A549 (cell line): Measurements from ENCODE around the gene RAB30. TPM values are rescaled to one million over a fixed set of nuclear protein-coding genes. Genes with fewer than 3 reads are reported as not detected.

Experiments used
- ATAC-seq, 2 experiments: fragments of 200-7000 bp in 1 of 2; fragments of >200 bp in 1 of 2; cut with Nextera tagmentation in 1 of 2; cut with Tn5 transposase in 1 of 2; 3 replicates each; pipeline versions ENCODE4 v1.8.0 to v1.9.1; 2018 to 2020; ENCODE audit warnings: mild to moderate bottlenecking in 1 of 2, moderate library complexity in 1 of 2
- CTCF ChIA-PET: fragments of 300-600 bp; sonication (Branson Sonifier 250); formaldehyde crosslinking; extraction: SDS; loops from one replicate; lab custom pipeline; 2021; ENCODE audit warnings: antibody characterized with exemption, inconsistent platforms; lab: Yijun Ruan, JAX
- POLR2A ChIA-PET: fragments of 350-600 bp; formaldehyde crosslinking; extraction: SDS; loops from one replicate; lab custom pipeline; 2021; ENCODE audit warnings: antibody characterized with exemption, inconsistent platforms; lab: Yijun Ruan, JAX
- DNase-seq, 2 experiments: peaks; one replicate each; pipeline versions ENCODE4 v3.0.0 to v3.0.0-alpha.2; 2011 to 2016; ENCODE audit warnings: low read depth in 1 of 2, low spot score in 1 of 2
- FAIRE-seq: peaks from 2 replicates; lab custom pipeline; 2011; peaks lifted over from hg19 to GRCh38; lab: Jason Lieb, UNC
- H3K27ac ChIP-seq, 2 experiments: fragments of >200 bp; sonication (Bioruptor Twin); formaldehyde crosslinking; 3 replicates each; pipeline ENCODE4 v1.5.1; 2016 to 2017
- H3K4me1 ChIP-seq: fragments of >200 bp; sonication (Bioruptor Twin); formaldehyde crosslinking; 3 replicates; pipeline ENCODE4 v1.6.1; 2016
- H3K4me2 ChIP-seq: fragments of >200 bp; sonication (Bioruptor Twin); formaldehyde crosslinking; 3 replicates; pipeline ENCODE4 v1.6.1; 2016
- H3K4me3 ChIP-seq: fragments of >200 bp; sonication (Bioruptor Twin); formaldehyde crosslinking; 3 replicates; pipeline ENCODE4 v1.5.1; 2016
- H3K9me3 ChIP-seq: fragments of >200 bp; sonication (Bioruptor Twin); formaldehyde crosslinking; 3 replicates; pipeline ENCODE4 v1.6.1; 2016
- ATOH8 ChIP-seq: fragments of 250-450 bp; sonication (Bioruptor Pico); IDR thresholded peaks from 2 replicates; pipeline ENCODE4 v1.5.0; 2020; ENCODE audit warnings: low read depth, mild to moderate bottlenecking, moderate library complexity
- BCL3 ChIP-seq: fragments of >200 bp; sonication (Bioruptor Twin); formaldehyde crosslinking; IDR thresholded peaks from 3 replicates; pipeline ENCODE4 v1.6.1; 2016
- CBX2 ChIP-seq: fragments of 200-600 bp; sonication (generic); IDR thresholded peaks from 2 replicates; pipeline ENCODE4 v1.6.1; 2016; ENCODE audit warnings: low read depth, mild to moderate bottlenecking, borderline replicate concordance
- CEBPB ChIP-seq, 2 experiments: fragments of >200 bp in 1 of 2; sonication (Bioruptor Twin) in 1 of 2; formaldehyde crosslinking in 1 of 2; IDR thresholded peaks; 2 replicates each; pipeline ENCODE4 v1.6.1; 2012 to 2016
- CTCF ChIP-seq: fragments of >200 bp; sonication (Bioruptor Twin); formaldehyde crosslinking; IDR thresholded peaks from 3 replicates; pipeline ENCODE4 v1.5.1; 2016
- EP300 ChIP-seq, 2 experiments: fragments of >200 bp; sonication (Bioruptor Twin); formaldehyde crosslinking; IDR thresholded peaks; 2 replicates in 1 of 2; 3 replicates in 1 of 2; pipeline ENCODE4 v1.6.1; 2016 to 2017
- ESRRA ChIP-seq: fragments of 150-350 bp; IDR thresholded peaks from 2 replicates; pipeline ENCODE4 v1.6.1; 2014; ENCODE audit warnings: mild to moderate bottlenecking, low read length, borderline replicate concordance
- FOSL2 ChIP-seq, 2 experiments: fragments of 450-650 bp in 1 of 2; fragments of >200 bp in 1 of 2; sonication (Bioruptor Twin) in 1 of 2; formaldehyde crosslinking; IDR thresholded peaks; 2 replicates each; pipeline versions ENCODE4 v1.5.0 to v1.6.1; 2016 to 2020; ENCODE audit warnings: mild to moderate bottlenecking in 1 of 2, moderate library complexity in 1 of 2
- GATA3 ChIP-seq: IDR thresholded peaks from 2 replicates; pipeline ENCODE4 v1.6.1; 2012; ENCODE audit warnings: borderline replicate concordance
- HOXB5 ChIP-seq: fragments of 250-450 bp; sonication (Bioruptor Pico); IDR thresholded peaks from 2 replicates; pipeline ENCODE4 v1.5.0; 2020; ENCODE audit warnings: mild to moderate bottlenecking, moderate library complexity
- JUN ChIP-seq, 2 experiments: fragments of >200 bp; sonication (Bioruptor Twin); formaldehyde crosslinking; IDR thresholded peaks; 2 replicates in 1 of 2; 3 replicates in 1 of 2; pipeline ENCODE4 v1.6.1; 2016 to 2017
- JUNB ChIP-seq: fragments of >200 bp; sonication (Bioruptor Twin); formaldehyde crosslinking; IDR thresholded peaks from 2 replicates; pipeline ENCODE4 v1.6.1; 2016
- MAFK ChIP-seq: fragments of 450-650 bp; IDR thresholded peaks from 2 replicates; pipeline ENCODE4 v1.6.1; 2014; ENCODE audit not compliant: partially characterized antibody
- MAX ChIP-seq: IDR thresholded peaks from 2 replicates; pipeline ENCODE4 v1.6.1; 2012
- MAZ ChIP-seq: fragments of 150-350 bp; IDR thresholded peaks from 2 replicates; pipeline ENCODE4 v1.6.1; 2014; ENCODE audit warnings: antibody characterized with exemption, low read depth, low read length, borderline replicate concordance
- MYC ChIP-seq: IDR thresholded peaks from 2 replicates; pipeline ENCODE4 v1.6.1; 2012; ENCODE audit warnings: mild to moderate bottlenecking, inconsistent platforms, low read length, improper control_type of control experiment, borderline replicate concordance
- NPAS2 ChIP-seq: fragments of 250-450 bp; sonication (Bioruptor Pico); IDR thresholded peaks from 2 replicates; pipeline ENCODE4 v1.8.0; 2022; ENCODE audit warnings: mild to moderate bottlenecking, moderate library complexity, borderline replicate concordance
- POLR2A ChIP-seq: IDR thresholded peaks from 2 replicates; pipeline ENCODE4 v1.6.1; 2012; ENCODE audit warnings: mild to moderate bottlenecking, low read length
- RFX5 ChIP-seq: fragments of 450-650 bp; IDR thresholded peaks from 2 replicates; pipeline ENCODE4 v1.7.1; 2014; ENCODE audit warnings: antibody characterized with exemption, mild to moderate bottlenecking, moderate library complexity
- SMC3 ChIP-seq: fragments of >200 bp; sonication (Bioruptor Twin); formaldehyde crosslinking; IDR thresholded peaks from 3 replicates; pipeline ENCODE4 v1.6.1; 2018; ENCODE audit warnings: inconsistent platforms
- TP53 ChIP-seq: fragments of 250-450 bp; sonication (Bioruptor Pico); IDR thresholded peaks from 2 replicates; pipeline ENCODE4 v1.5.0; 2021; ENCODE audit warnings: mild to moderate bottlenecking, moderate library complexity
- WGBS: methylation state at CpG from one replicate; pipeline ENCODE4 v1.1.6; 2017; ENCODE audit errors: missing lambda C conversion rate; 5-methylcytosine and 5-hydroxymethylcytosine counted together
- polyA plus RNA-seq, 4 experiments: library from polyadenylated mRNA; depleted of rRNA in 3 of 4; stranded (reverse); fragments of >200 nt; fragmentation: RNase III in 1 of 4; extraction: RNeasy Plus Mini Kit Qiagen cat#74134 plus additional on column Dnase treatment in 1 of 4; gene quantifications; 2 replicates in 3 of 4; 3 replicates in 1 of 4; pipeline ENCODE4 v1.2.3, GENCODE V29; 2011 to 2017

RAB30 gene
- polyA plus RNA-seq, 2 of the 4 experiments (the other 2 are of a cell fraction): 4.2 to 6.2 TPM

- TF ChIP-seq JUNB (peak; percentile 73), CEBPB (IDR thresholded peaks at IDR 0.05) (no peak), ESRRA (peak; percentile 25; the same call in 1 of the 2 replicates), RFX5 (no peak), NPAS2 (CRISPR knock-in tag) (no peak), TP53 (no peak), GATA3 (peak; percentile 80), MYC (no peak), CBX2 (no peak), BCL3 (no peak), JUN (IDR thresholded peaks at IDR 0.05) (peak; percentile 71 to 78; a peak in 4 of 5 replicates), MAFK (peak; percentile 1), HOXB5 (CRISPR knock-in tag) (no peak), POLR2A (no peak), MAX (peak; percentile 45; the same call in 1 of the 2 replicates), EP300 (IDR thresholded peaks at IDR 0.05) (0 out of 5 replicates have a peak, but pooled peaks of 1 of the 2 experiments have one; percentile 32), ATOH8 (CRISPR knock-in tag) (no peak), SMC3 (peak; percentile 36; the same call in 2 of the 3 replicates), FOSL2 (IDR thresholded peaks at IDR 0.05) (no peak), FOSL2 (CRISPR knock-in tag; IDR thresholded peaks at IDR 0.05) (peak; percentile 64), MAZ (no peak)
- TF ChIP-seq, all 56 proteins: peak for 9
- no peak overlapping the region for H3K4me3 ChIP-seq
- no peaks in the 10 kb centered on the region for H3K9me3 ChIP-seq
- H3K4me1 ChIP-seq: peaks cover 23% of the 10 kb centered on the region
- peak; percentile 91 to 96 for ATAC-seq
- DNase-seq: peak; percentile 50 to 84
- H3K4me2 ChIP-seq: peak overlapping the region; percentile 60
- WGBS: 41% methylated on average over 2 of the region's 2 CpGs
- ChIA-PET CTCF (interaction anchor here (0.6 to 1.2 kb wide), 2 partner anchors 16 to 226 kb away, joined by 3 read pairs; no protein-coding TSS in a partner anchor), POLR2A (interaction anchor here (0.8 to 3.2 kb wide), 5 partner anchors 10 to 101 kb away, joined by 3 to 44 read pairs (median 3); partner anchors contain the start of genes ANKRD42 and PCF11)
- no peak for FAIRE-seq
- H3K27ac ChIP-seq: peak overlapping the region; percentile 54 to 82
Observed at GRCh38 chr11:83092488-83093384, 21.0 kb upstream of the RAB30 start.

- H3K27ac ChIP-seq: no peak overlapping the region
- peak; percentile 32 to 40; a peak in 2 of 6 replicates for ATAC-seq
- H3K4me2 ChIP-seq: no peak overlapping the region
- H3K4me1 ChIP-seq: peaks cover 26% of the 10 kb centered on the region
- ChIA-PET POLR2A (interaction anchor here (2.1 kb wide), 1 partner anchor 68 kb away, joined by 21 read pairs; the partner anchor contains the start of gene PCF11), CTCF (interaction anchor here (0.7 to 3.3 kb wide), 15 partner anchors 10 to 221 kb away, joined by 3 to 11 read pairs (median 4); partner anchors contain the start of gene RAB30)
- 89% methylated on average over 2 of the region's 2 CpGs for WGBS
- TF ChIP-seq CTCF (peak; percentile 22; the same call in 2 of the 3 replicates), GATA3 (no peak)
- peak in 1 of 2 experiments; percentile 13 for DNase-seq
- no peaks in the 10 kb centered on the region for H3K9me3 ChIP-seq
- FAIRE-seq: no peak
- H3K4me3 ChIP-seq: no peak overlapping the region
Observed at GRCh38 chr11:83088965-83089364, 17.3 kb upstream of the RAB30 start.
